Endothelial cell (in vitro differentiated cells): Measurements from ENCODE around the gene SLAMF1. TPM values are rescaled to one million over a fixed set of nuclear protein-coding genes. Genes with fewer than 3 reads are reported as not detected.
"Not testable (repeated sequence)": the region's sequence is repeated elsewhere in the genome, so short reads cannot be mapped to it uniquely, and the experiment has no call there.

ENCODE experiments used
- DNase-seq: peaks from one replicate; pipeline ENCODE4 v3.0.0; 2021; ENCODE audit warnings: low spot score
- H3K27ac Mint-ChIP-seq: one replicate; pipeline ENCODE4 v1.8.0; 2021; ENCODE audit warnings: mixed read lengths, inconsistent platforms; ENCODE audit not compliant: unreplicated experiment
- H3K27me3 Mint-ChIP-seq: one replicate; pipeline ENCODE4 v1.8.0; 2021; ENCODE audit warnings: mild to moderate bottlenecking, moderate library complexity, mixed read lengths, inconsistent platforms; ENCODE audit not compliant: unreplicated experiment
- H3K36me3 Mint-ChIP-seq: one replicate; pipeline ENCODE4 v1.8.0; 2021; ENCODE audit warnings: mild to moderate bottlenecking, low read depth, mixed read lengths, inconsistent platforms; ENCODE audit not compliant: unreplicated experiment
- H3K4me1 Mint-ChIP-seq: one replicate; pipeline ENCODE4 v1.8.0; 2021; ENCODE audit warnings: mild to moderate bottlenecking, mixed read lengths, inconsistent platforms; ENCODE audit not compliant: unreplicated experiment
- H3K4me3 Mint-ChIP-seq: one replicate; pipeline ENCODE4 v1.8.0; 2021; ENCODE audit warnings: mild to moderate bottlenecking, mixed read lengths, inconsistent platforms; ENCODE audit not compliant: unreplicated experiment
- H3K9me3 Mint-ChIP-seq: one replicate; pipeline ENCODE4 v1.8.0; 2021; ENCODE audit warnings: mixed read lengths, inconsistent platforms; ENCODE audit not compliant: unreplicated experiment
- CTCF ChIP-seq: fragments of 200-600 bp; sonication (generic); IDR thresholded peaks from one replicate; pipeline ENCODE4 v1.5.0; 2021; ENCODE audit warnings: antibody characterized with exemption; ENCODE audit not compliant: unreplicated experiment
- long read RNA-seq: library from polyadenylated mRNA; unstranded; transcript quantifications from one replicate; pipeline ENCODE4 v2.0.0, GENCODE V29; 2020; ENCODE audit not compliant: unreplicated experiment
- total RNA-seq: library from RNA; stranded (reverse); fragmentation: NEBNext Ultra II Directional; extraction: Animal tissue kit (Norgen Biotek cat#: 25700); gene quantifications from one replicate; pipeline ENCODE4 v1.2.1, GENCODE V29; 2021; ENCODE audit not compliant: unreplicated experiment

Gene SLAMF1, protein sequence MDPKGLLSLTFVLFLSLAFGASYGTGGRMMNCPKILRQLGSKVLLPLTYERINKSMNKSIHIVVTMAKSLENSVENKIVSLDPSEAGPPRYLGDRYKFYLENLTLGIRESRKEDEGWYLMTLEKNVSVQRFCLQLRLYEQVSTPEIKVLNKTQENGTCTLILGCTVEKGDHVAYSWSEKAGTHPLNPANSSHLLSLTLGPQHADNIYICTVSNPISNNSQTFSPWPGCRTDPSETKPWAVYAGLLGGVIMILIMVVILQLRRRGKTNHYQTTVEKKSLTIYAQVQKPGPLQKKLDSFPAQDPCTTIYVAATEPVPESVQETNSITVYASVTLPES
- total RNA-seq, result not detected
- long read RNA-seq, result 0 reads

GRCh38 chr1:160646711-160647328, at the start of gene SLAMF1:
Gene SLAMF1, minus strand, starts transcription at chr1:160647044. Its CDS starts 99 bp downstream, at chr1:160646945.
- no peak within 1 kb of the TSS for H3K27ac Mint-ChIP-seq
- H3K9me3 Mint-ChIP-seq, result no peaks in the 10 kb centered on the region
- peaks cover 23% of the 10 kb centered on the region for H3K4me1 Mint-ChIP-seq
- peaks cover 6% of the 10 kb centered on the region for H3K27me3 Mint-ChIP-seq
- H3K36me3 Mint-ChIP-seq, result no peaks in the 10 kb centered on the region
- no peak for DNase-seq
- peak within 1 kb of the TSS; percentile 22 for H3K4me3 Mint-ChIP-seq
- no peak for TF ChIP-seq CTCF

DNA sequence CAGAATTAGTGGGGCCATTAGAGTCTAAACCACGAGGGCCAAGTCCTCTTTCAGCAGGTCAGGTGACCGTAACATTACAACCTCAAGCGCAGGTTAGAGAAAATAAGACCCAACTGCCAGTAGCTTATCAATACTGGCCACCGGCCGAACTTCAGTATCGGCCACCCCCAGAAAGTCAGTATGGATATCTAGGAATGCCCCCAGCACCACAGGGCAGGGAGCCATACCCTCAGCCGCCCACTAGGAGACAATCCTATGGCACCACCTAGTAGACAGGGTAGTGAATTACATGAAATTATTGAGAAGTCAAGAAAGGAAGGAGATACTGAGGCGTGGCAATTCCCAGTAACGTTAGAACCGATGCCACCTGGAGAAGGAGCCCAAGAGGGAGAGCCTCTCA, 45.5 kb upstream of the SLAMF1 start:
- not testable (repeated sequence) for DNase-seq

DNA sequence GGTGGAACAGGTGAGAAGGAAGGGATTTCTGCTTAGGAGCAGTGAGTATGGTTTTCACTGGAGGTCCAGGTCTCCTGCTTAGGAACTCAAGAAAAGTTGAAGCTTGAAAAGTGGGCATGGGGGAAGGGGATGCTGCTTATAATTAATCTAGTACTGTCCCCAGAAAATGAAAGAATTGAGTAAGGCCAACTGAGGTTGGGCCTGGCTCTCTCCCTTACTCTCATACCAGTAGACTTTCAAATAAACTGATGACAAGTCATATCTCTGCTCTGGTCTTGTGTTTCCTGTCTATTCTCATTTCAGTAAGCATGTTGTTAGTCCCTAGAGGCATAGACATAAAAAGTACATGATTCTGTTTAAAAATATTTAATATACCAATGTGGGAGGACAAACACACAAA, 38.4 kb upstream of the SLAMF1 start:
- Mint-ChIP-seq H3K4me1 (peaks cover 5% of the 10 kb centered on the region), H3K27ac (no peak overlapping the region), H3K36me3 (no peaks in the 10 kb centered on the region), H3K4me3 (no peak overlapping the region), H3K27me3 (no peaks in the 10 kb centered on the region), H3K9me3 (no peaks in the 10 kb centered on the region)
- DNase-seq, result no peak
- TF ChIP-seq CTCF, result no peak

More for the DNA sequence above, 45.5 kb upstream of the SLAMF1 start:
- H3K27ac Mint-ChIP-seq, H3K36me3 Mint-ChIP-seq, H3K27me3 Mint-ChIP-seq, H3K9me3 Mint-ChIP-seq, H3K4me1 Mint-ChIP-seq, H3K4me3 Mint-ChIP-seq: not testable (repeated sequence)

- Mint-ChIP-seq H3K36me3 (no peaks in the 10 kb centered on the region), H3K4me3 (no peak overlapping the region), H3K4me1 (peaks cover 13% of the 10 kb centered on the region), H3K9me3 (no peaks in the 10 kb centered on the region), H3K27ac (peak overlapping the region; percentile 45), H3K27me3 (peaks cover 4% of the 10 kb centered on the region)
- DNase-seq, result no peak
- TF ChIP-seq CTCF, result no peak
These were observed 36.4 kb upstream of the SLAMF1 start for GRCh38 chr1:160682983-160683865.

- Mint-ChIP-seq H3K9me3 (no peaks in the 10 kb centered on the region), H3K27ac (no peak overlapping the region), H3K36me3 (peaks cover 4% of the 10 kb centered on the region), H3K27me3 (peaks cover 4% of the 10 kb centered on the region), H3K4me1 (peaks cover 20% of the 10 kb centered on the region), H3K4me3 (no peak overlapping the region)
- no peak for DNase-seq
- no peak for TF ChIP-seq CTCF
These were observed 35.0 kb upstream of the SLAMF1 start for GRCh38 chr1:160681891-160682140.
